Cortex of kidney (tissue), 1 donor: ENCODE results near the gene RNLS.

Source experiments
- DNase-seq: peaks from one replicate; lab custom pipeline; 2025; lab: John Stamatoyannopoulos, UW

The RNLS gene

GRCh38 chr10:88553116-88553752, 29.9 kb downstream of the RNLS start:
- no peak for DNase-seq

GRCh38 chr10:88551246-88551645, 31.9 kb downstream of the RNLS start:
- no peak for DNase-seq

GRCh38 chr10:88546497-88546896, 36.6 kb downstream of the RNLS start:
- no peak for DNase-seq

GRCh38 chr10:88545359-88545758, 37.8 kb downstream of the RNLS start:
- DNase-seq = no peak

GRCh38 chr10:88544140-88544870, 38.8 kb downstream of the RNLS start:
- DNase-seq = no peak

- no peak for DNase-seq
Measured at GRCh38 chr10:88542522-88542921, 40.6 kb downstream of the RNLS start.

- no peak for DNase-seq
Measured at GRCh38 chr10:88541116-88541626, 41.9 kb downstream of the RNLS start.

- no peak for DNase-seq
Measured at GRCh38 chr10:88540351-88540750, 42.8 kb downstream of the RNLS start.

- no peak for DNase-seq
Measured at GRCh38 chr10:88538048-88538447, 45.1 kb downstream of the RNLS start.

- no peak for DNase-seq
Measured at GRCh38 chr10:88537322-88537721, 45.8 kb downstream of the RNLS start.

GRCh38 chr10:88536437-88536836, 46.7 kb downstream of the RNLS start:
- DNase-seq = no peak

GRCh38 chr10:88534072-88534665, 48.9 kb downstream of the RNLS start:
- DNase-seq = no peak

- DNase-seq = no peak
Measured at GRCh38 chr10:88531392-88532052, 51.6 kb downstream of the RNLS start.

- no peak for DNase-seq
Measured at GRCh38 chr10:88530629-88531391, 52.3 kb downstream of the RNLS start.

GRCh38 chr10:88530093-88530492, 53.0 kb downstream of the RNLS start:
- no peak for DNase-seq

- DNase-seq = no peak
Measured at GRCh38 chr10:88528806-88529570, 54.1 kb downstream of the RNLS start.

GRCh38 chr10:88528201-88528600, 54.9 kb downstream of the RNLS start:
- no peak for DNase-seq

- DNase-seq = no peak
Measured at GRCh38 chr10:88527245-88527644, 55.9 kb downstream of the RNLS start.

GRCh38 chr10:88526501-88527105, 56.5 kb downstream of the RNLS start:
- no peak for DNase-seq

GRCh38 chr10:88525371-88526069, 57.6 kb downstream of the RNLS start:
- no peak for DNase-seq
